Measurements from ENCODE around the gene ZNF678.

Gene ZNF678

DNA sequence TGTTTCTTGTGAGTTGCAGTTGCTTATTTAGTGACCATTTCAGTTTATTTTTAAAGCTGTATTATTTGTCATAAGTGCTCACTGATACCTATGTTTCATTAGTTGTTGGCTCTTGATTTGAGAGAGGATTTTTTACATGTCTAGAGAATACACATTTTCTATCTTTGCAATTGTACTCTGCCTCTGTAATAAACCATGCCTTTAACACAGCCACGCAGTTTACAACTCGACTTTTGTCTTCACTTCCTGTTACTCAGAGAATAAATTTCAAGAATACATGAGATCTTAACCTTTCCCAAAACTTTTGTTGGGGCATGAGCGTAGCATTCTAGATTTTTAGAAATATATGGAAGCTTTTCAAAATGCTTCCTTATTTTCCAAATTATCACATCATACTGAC lies 14.9 kb upstream of the ZNF678 start:
- TF ChIP-seq ZBTB26 (tag by site-specific recombination; optimal IDR thresholded peaks at IDR 0.05) (no peak), ZNF354C (tag by site-specific recombination; IDR thresholded peaks at IDR 0.05; ENCODE audit: borderline replicate concordance, low read depth) (no peak), SP7 (tag by site-specific recombination; IDR thresholded peaks at IDR 0.05) (no peak), ZNF707 (tag by site-specific recombination; IDR thresholded peaks at IDR 0.05) (no peak), ZNF16 (tag by site-specific recombination; IDR thresholded peaks at IDR 0.05; ENCODE audit: low read depth) (no peak), WT1 (tag by site-specific recombination; IDR thresholded peaks at IDR 0.05) (no peak), HOXD13 (CRISPR knock-in tag; IDR thresholded peaks at IDR 0.05; ENCODE audit: borderline replicate concordance) (no peak), ZNF404 (tag by site-specific recombination; IDR thresholded peaks at IDR 0.05) (no peak), ZBTB7A (tag by site-specific recombination; IDR thresholded peaks at IDR 0.05; ENCODE audit: low read depth) (no peak), ZFP41 (tag by site-specific recombination; IDR thresholded peaks at IDR 0.05; ENCODE audit: borderline replicate concordance) (no peak), ZNF23 (tag by site-specific recombination; IDR thresholded peaks at IDR 0.05; ENCODE audit: borderline replicate concordance) (no peak), ZFHX2 (tag by site-specific recombination; conservative IDR thresholded peaks at IDR 0.05) (no peak), ZBTB10 (tag by site-specific recombination; IDR thresholded peaks at IDR 0.05) (no peak), ZBTB20 (tag by site-specific recombination; IDR thresholded peaks at IDR 0.05) (no peak), ZNF292 (tag by site-specific recombination; IDR thresholded peaks at IDR 0.05; ENCODE audit: borderline replicate concordance, low read depth) (no peak), REPIN1 (tag by site-specific recombination; IDR thresholded peaks at IDR 0.05; ENCODE audit: low read depth) (no peak), BCL6B (tag by site-specific recombination; IDR thresholded peaks at IDR 0.05) (no peak)
- TF ChIP-seq, protein P1, sequence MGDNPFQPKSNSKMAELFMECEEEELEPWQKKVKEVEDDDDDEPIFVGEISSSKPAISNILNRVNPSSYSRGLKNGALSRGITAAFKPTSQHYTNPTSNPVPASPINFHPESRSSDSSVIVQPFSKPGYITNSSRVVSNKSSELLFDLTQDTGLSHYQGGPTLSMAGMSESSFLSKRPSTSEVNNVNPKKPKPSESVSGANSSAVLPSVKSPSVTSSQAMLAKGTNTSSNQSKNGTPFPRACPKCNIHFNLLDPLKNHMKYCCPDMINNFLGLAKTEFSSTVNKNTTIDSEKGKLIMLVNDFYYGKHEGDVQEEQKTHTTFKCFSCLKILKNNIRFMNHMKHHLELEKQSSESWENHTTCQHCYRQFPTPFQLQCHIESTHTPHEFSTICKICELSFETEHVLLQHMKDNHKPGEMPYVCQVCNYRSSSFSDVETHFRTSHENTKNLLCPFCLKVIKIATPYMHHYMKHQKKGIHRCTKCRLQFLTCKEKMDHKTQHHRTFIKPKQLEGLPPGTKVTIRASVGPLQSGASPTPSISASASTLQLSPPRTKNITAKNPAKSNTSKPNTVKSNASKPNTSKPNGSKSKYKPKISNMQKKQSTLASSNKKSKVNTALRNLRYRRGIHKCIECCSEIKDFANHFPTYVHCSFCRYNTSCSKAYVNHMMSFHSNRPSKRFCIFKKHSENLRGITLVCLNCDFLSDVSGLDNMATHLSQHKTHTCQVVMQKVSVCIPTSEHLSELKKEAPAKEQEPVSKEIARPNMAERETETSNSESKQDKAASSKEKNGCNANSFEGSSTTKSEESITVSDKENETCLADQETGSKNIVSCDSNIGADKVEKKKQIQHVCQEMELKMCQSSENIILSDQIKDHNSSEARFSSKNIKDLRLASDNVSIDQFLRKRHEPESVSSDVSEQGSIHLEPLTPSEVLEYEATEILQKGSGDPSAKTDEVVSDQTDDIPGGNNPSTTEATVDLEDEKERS (tag by site-specific recombination; IDR thresholded peaks at IDR 0.05), result no peak
- H3K36me3 ChIP-seq (ENCODE audit: control insufficient read depth in 2 of 2, insufficient read depth in 1 of 2, low read length in 2 of 2), result no peaks in the 10 kb centered on the region
- no peaks in the 10 kb centered on the region for H3K9me3 ChIP-seq (ENCODE audit: control insufficient read depth, insufficient read depth, low read depth, low read length)
- no peak overlapping the region for H3K27ac ChIP-seq (ENCODE audit: extremely low read depth, low read depth, low read length)
- POLR2A ChIA-PET, result no interaction called here
- CTCF ChIA-PET, result interaction anchor here (1.5 kb wide), 1 partner anchor 67 kb away, joined by 4 read pairs; no protein-coding TSS in a partner anchor
- no peak overlapping the region for H3K4me3 ChIP-seq (ENCODE audit: low read depth, low read length)
- no peaks in the 10 kb centered on the region for H3K4me1 ChIP-seq (ENCODE audit: control insufficient read depth, insufficient read depth, low read length)
